ENCODE measurements around the gene IDUA.

The IDUA gene

GRCh38 chr4:1028574-1029220, 41.9 kb downstream of the IDUA start:
- no peak for DNase-seq (ENCODE audit: low read depth in 2 of 3, low spot score in 1 of 3)

DNA sequence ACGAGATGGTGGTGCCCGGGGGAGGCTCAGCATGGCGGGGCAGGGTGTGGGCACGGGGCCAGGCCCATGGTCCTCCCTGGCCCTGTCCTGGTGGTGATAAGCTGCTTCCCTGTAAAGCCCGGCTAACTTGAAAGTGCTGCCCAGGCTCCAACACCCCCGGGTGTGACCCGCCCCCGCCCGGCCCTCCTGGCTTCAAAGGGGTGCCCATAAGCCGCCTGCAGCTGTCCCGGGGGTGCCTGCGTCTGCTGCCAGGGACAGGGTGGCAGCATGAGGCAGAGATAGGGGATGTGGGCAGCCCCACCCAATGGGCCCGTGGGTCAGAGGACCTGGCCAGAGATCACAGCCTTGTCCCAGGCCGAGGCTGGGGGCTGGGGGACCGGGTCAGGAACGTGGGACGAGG, 42.7 kb downstream of the IDUA start:
- DNase-seq (ENCODE audit: low read depth in 2 of 3, low spot score in 1 of 3): no peak

DNA sequence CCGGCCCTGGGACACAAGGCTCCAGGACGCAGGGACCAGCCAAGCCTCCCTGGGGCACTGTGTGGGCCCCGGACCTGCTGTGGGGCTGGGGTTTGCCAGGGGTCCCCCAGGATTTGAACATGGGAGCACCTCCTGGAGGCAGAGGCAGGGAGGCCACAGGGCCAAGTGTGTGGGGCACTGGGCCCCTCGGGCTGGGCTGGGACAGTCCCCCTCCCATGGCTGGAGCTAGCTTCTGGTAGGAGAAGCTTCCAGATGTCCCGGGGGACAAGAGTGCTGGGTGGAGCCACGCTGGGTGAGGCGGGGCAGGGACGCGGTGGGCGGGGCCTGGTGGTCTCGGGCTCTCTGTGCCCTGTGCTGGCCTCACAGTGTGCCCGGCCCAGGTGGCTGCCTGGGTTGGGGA, 43.2 kb downstream of the IDUA start:
- DNase-seq (ENCODE audit: low read depth in 2 of 3, low spot score in 1 of 3): no peak

DNA sequence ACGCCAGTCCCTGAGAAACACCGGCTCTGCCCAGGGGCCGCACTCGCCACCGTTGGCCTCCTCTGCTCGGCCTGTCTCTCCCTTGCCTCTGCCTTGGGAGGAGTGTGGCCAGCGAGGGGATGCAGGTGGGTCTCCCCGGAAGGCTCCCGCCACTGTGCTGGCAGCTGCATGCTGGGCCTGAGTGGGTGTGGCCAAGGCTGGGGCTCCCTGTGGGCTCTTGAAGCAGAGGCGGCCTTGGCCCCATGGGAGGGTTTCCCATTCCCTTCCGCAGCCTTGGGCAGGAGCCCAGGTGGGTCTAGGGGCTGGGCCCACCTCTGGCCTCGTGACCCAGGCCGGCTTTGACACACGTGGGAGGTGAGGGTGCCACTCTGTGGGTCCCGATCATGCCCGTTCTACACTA, 43.7 kb downstream of the IDUA start:
- no peak for DNase-seq (ENCODE audit: low read depth in 2 of 3, low spot score in 1 of 3)

GRCh38 chr4:1031346-1031745, 44.5 kb downstream of the IDUA start:
- no peak for DNase-seq (ENCODE audit: low read depth in 2 of 3, low spot score in 1 of 3)

DNA sequence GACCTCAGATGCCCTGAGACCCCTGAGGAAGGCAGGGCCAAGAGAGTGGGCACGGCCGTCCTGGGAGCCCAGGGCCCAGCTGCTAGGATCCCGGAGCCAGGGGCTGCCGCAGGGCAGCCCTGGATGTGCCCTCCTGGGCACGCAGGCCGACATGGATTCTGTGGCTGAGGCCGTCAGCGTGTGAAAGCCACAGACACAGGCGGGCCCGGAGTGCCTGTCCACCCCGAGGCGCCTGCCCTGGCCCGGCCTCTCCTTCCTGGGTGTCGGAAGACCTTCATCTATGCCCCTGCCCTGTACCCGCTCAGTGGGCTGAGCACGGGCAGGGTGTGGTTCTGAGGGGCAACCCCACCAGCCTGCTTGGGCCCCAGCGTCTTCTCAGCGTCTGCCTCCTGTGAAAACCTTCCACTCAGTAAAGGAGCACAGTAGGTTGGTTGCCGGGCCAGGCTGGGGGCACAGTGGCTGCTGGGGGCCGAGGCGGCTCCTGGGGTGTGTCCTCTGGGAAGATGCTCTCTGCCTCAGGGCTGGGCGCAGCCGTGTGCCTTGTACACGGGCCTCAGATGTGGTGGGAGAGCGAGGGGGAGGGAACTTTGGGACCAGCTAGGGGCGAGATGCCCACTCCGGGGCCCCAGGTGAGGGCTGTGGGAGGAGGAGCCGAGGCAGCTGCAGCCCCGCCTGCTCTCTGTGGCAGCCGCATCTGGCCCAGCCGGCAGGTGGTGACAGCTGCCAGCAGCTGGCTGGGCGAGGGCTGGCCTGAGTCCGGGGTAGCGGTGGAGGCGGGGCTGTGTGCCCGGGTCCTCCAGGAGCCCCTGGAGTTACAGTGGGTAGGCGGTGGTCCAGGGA, 45.3 kb downstream of the IDUA start:
- no peak for DNase-seq (ENCODE audit: low read depth in 2 of 3, low spot score in 1 of 3)

DNA sequence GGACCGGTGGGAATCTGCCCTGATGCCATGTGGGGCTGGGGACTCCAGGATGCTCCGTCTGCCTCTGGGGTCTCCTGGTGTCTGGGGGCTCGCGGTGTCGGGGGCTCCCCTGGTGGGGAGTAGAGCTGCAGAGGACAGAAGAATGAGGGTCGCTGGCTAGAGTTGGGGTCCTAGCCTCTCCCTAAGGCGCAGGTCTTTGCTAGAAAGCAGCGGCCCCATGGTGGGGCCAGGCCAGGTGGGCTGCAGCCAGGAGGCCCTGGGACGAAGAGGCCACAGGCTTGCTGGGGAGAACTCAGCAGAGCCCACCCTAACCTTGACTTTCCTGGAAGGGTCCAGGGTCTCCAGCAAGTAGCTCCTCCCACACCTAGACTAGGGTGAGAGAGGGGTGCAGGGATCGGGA, 46.0 kb downstream of the IDUA start:
- DNase-seq (ENCODE audit: low read depth in 2 of 3, low spot score in 1 of 3): no peak

GRCh38 chr4:1033840-1034551, 47.2 kb downstream of the IDUA start:
- no peak for DNase-seq (ENCODE audit: low read depth in 2 of 3, low spot score in 1 of 3)

GRCh38 chr4:1035510-1035909, 48.7 kb downstream of the IDUA start:
- DNase-seq (ENCODE audit: low read depth in 2 of 3, low spot score in 1 of 3): no peak

- DNase-seq (ENCODE audit: low read depth in 2 of 3, low spot score in 1 of 3): no peak
These were observed 49.3 kb downstream of the IDUA start for GRCh38 chr4:1036095-1036494.

DNA sequence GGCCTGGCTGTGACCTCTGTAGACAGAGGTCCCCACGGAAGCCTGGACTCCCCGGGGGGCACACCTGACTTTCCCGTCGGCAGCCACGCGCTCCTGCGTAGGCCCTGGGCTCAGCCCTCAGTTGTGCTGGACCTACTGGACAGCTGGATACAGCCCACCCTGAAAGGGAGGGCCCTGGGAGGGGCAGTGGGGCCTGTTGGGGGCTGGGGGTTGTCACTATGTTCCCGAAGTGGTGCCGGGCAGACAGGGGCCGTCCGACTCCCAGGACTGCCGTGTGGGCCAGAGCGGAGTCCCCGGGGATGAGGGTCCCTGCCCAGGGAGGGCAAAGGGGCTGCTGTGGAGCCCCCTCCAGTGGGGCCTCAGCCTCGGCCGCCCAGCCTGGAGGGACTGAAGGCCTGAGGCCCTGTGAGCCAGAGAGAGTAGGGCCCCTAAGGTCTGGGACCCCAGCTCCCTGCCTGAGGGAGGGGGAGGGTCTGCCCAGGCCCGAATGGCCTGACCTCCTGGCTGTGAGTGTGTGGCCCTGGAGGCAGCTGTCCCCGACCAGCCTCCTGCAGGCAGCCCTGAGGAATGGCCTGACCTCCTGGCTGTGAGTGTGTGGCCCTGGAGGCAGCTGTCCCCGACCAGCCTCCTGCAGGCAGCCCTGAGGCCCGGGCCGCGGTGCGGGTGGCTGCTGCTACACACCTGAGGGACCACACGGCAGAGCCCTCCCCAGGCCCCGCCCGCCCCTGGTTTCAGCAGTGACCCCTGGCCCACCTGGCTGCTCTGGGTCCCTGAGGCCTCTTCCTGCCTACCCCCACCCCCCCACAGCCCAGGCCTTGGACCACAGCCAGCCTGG, 50.3 kb downstream of the IDUA start:
- no peak for DNase-seq (ENCODE audit: low read depth in 2 of 3, low spot score in 1 of 3)

GRCh38 chr4:1038948-1039492, 52.2 kb downstream of the IDUA start:
- DNase-seq (ENCODE audit: low read depth in 2 of 3, low spot score in 1 of 3): no peak

- DNase-seq (ENCODE audit: low read depth in 2 of 3, low spot score in 1 of 3): no peak
These were observed 52.9 kb downstream of the IDUA start for GRCh38 chr4:1039493-1040343.

- DNase-seq (ENCODE audit: low read depth in 2 of 3, low spot score in 1 of 3): no peak
These were observed 53.7 kb downstream of the IDUA start for GRCh38 chr4:1040344-1041146.

DNA sequence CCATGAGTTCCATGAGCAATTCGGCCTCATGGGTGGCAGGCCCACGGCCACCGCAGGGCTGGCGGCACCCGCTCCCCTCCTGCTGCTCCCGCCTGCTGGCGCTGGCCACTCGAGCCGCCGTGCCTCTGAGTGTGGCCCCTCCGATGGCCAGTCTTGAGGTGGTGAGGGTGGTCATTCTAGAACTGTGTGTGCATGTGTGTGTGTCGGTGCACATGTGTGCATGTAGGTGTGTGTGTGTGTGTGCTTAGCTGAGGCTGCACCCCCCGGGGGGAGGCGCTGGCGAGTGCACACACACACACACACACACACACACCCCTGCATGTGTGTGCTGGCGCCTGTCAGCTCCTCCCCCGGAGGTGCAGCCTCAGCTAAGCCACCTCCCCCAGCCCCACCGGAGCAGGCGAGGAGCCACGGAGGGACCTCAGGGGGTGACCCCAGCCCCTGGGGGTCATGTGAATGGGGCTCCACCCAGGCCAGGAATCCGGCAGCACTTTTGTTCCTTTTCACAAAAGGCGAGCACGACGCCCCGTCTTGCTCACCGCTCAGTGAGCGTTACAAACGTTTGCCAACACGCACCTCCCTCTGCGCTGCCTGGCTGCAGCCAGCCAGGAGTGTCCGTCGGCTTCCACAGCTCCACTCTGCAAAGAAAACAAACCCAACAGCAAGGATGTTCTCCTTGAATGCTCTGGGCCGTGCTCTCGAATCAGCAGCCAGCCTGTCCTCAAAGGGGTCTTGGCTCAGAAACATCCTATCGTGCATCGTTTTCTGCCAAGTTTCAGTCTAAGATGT, 54.5 kb downstream of the IDUA start:
- DNase-seq (ENCODE audit: low read depth in 2 of 3, low spot score in 1 of 3): no peak

DNA sequence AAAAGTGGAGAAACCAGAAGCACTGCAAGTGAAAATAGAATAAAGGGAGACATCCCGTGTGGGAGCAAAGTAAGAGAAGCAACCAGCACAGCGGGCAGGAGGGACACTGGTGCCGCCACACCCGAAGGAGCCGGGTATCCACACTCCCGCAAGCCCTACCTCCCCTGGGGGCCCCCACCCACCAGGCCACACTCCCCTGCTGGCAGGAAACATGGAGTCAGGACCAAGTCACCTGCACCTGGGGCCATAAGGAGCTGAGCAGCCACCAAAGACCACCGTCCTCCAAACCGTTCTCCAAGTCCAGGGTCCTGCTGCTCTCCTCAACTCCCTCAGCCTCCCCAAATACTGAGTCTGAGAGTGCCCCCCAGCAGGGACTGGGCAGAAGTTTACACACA, 55.1 kb downstream of the IDUA start:
- DNase-seq (ENCODE audit: low read depth in 2 of 3, low spot score in 1 of 3): no peak

DNA sequence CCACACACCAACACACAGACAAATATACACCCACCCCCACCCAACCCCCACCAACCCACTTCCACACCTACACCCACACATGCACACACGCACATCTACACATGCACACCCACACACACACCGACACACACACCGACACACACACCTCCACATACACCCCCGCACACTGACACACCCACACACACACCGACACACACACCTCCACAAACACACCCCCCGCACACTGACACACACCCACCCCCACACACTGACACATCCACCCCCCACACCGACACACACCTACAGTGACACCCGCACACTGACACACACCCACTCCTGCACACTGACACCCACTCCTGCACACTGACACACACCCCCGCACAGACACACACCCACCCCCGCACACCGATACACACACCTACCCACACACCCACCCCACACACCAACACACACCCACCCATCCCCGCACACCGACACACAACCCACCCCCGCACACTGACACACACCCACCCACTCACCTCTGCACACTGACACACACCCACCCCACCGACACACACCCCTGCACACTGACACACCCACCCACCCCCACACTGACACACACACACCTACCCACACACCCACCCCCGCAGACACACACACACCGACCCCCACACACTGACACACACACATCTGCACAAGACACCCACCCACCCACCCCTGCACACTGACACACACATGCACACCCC, 55.7 kb downstream of the IDUA start:
- no peak for DNase-seq (ENCODE audit: low read depth in 2 of 3, low spot score in 1 of 3)

DNA sequence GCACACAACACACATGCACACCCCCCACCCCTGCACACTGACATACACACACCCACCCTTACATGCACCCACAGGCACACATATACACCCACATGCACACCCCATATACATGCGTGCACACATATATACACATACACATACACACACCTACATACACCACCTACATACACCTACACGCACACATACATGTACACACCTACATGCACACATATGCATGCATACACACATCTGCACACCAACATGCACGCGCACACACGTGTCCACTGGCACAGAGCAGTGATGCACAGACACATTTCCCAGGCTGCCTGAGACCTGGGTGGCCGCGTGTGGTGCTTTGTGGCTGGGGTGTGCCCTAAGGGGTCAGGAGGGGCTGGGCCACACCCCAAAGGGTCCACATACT, 56.3 kb downstream of the IDUA start:
- no peak for DNase-seq (ENCODE audit: low read depth in 2 of 3, low spot score in 1 of 3)

Data from stimulated activated CD4-positive, alpha-beta T cell treated with anti-CD3 and anti-CD28 coated beads, Interleukin-12 subunit alpha, Interleukin-12 subunit beta, amount 100 ng/mL, for 48 hours (primary cell).